Measurements from ENCODE around the gene MRPS24. TPM values are rescaled to one million over a fixed set of nuclear protein-coding genes. Genes with fewer than 3 reads are reported as not detected.

The MRPS24 gene
- total RNA-seq, 1 donor from 2014 or later, result 54.6 TPM

DNA sequence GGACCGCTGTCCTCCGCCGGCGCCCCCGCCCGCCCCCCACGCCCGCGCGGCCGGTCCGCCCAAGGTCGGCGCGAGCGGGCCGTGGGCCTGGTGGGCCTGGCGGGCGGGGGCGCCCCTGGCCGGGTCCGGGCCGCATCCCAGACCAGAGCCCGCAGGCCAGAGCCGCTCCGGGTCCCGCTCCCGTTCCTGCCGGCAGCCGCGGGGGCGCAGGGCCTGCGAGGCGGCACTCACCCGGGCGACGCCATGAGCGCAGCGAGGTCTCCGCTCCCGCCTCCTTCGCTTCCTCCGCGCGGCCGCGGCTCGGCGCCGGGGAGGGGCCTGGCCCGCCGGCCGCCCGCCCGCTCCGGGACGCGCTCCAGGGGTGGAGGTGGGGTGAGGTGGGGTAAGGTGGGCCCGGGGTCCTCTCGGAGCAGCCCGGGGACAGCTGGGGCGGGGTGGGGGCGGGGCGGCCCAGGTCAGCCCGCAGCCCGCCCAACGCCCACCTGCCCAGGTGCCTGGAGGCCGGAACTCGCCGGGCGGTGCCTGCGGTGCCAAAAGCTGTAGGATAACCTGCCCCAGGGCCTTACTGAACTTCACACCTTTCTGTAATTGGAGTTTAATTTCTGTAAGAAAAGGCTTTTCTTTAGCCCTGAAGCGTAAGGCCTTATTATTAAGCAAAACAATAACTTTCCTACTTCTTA is 37.2 kb upstream of the MRPS24 start, which contains the start of gene URGCP:
Gene URGCP, minus strand, starts transcription at position 266 of the 680 bp plus-strand sequence. Its CDS starts 21 bp downstream, at position 245.
- Mint-ChIP-seq H3K27me3 (ENCODE audit: insufficient read depth, low read depth) (no peaks in the 10 kb centered on the region), H3K27ac (peak within 1 kb of the TSS; percentile 99), H3K4me3 (peak within 1 kb of the TSS; percentile 98), H3K36me3 (no peaks in the 10 kb centered on the region), H3K9me3 (no peaks in the 10 kb centered on the region), H3K4me1 (peaks cover 8% of the 10 kb centered on the region)
- H3K9ac ChIP-seq, result no peak within 1 kb of the TSS
- H3K4me3 ChIP-seq, result peak within 1 kb of the TSS; percentile 76
- no peak within 1 kb of the TSS for H3K27ac ChIP-seq
- peaks cover 13% of the 10 kb centered on the region for H3F3A ChIP-seq (ENCODE audit: low read depth)
- peaks cover 8% of the 10 kb centered on the region for H4K20me1 ChIP-seq (ENCODE audit: low read depth)
- peak within 1 kb of the TSS; percentile 94 for H3K4me2 ChIP-seq
- DNase-seq (ENCODE audit: low spot score), result peak; percentile 79
- no peaks in the 10 kb centered on the region for H3K36me3 ChIP-seq
- H3K27me3 ChIP-seq, result peaks cover 29% of the 10 kb centered on the region
- peaks cover 7% of the 10 kb centered on the region for H3K4me1 ChIP-seq
- peak within 1 kb of the TSS; percentile 83 for H2AFZ ChIP-seq (replicated peaks)
- peaks cover 8% of the 10 kb centered on the region for H3K79me2 ChIP-seq (ENCODE audit: low read depth)
- peak; percentile 0 for TF ChIP-seq EZH2 (IDR thresholded peaks at IDR 0.05)
- TF ChIP-seq, protein P1, sequence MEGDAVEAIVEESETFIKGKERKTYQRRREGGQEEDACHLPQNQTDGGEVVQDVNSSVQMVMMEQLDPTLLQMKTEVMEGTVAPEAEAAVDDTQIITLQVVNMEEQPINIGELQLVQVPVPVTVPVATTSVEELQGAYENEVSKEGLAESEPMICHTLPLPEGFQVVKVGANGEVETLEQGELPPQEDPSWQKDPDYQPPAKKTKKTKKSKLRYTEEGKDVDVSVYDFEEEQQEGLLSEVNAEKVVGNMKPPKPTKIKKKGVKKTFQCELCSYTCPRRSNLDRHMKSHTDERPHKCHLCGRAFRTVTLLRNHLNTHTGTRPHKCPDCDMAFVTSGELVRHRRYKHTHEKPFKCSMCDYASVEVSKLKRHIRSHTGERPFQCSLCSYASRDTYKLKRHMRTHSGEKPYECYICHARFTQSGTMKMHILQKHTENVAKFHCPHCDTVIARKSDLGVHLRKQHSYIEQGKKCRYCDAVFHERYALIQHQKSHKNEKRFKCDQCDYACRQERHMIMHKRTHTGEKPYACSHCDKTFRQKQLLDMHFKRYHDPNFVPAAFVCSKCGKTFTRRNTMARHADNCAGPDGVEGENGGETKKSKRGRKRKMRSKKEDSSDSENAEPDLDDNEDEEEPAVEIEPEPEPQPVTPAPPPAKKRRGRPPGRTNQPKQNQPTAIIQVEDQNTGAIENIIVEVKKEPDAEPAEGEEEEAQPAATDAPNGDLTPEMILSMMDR (IDR thresholded peaks at IDR 0.05), result no peak
- TF ChIP-seq EZH2phosphoT487 (IDR thresholded peaks at IDR 0.05), result no peak
- no peaks in the 10 kb centered on the region for H3K9me3 ChIP-seq (ENCODE audit: low read depth)

DNA sequence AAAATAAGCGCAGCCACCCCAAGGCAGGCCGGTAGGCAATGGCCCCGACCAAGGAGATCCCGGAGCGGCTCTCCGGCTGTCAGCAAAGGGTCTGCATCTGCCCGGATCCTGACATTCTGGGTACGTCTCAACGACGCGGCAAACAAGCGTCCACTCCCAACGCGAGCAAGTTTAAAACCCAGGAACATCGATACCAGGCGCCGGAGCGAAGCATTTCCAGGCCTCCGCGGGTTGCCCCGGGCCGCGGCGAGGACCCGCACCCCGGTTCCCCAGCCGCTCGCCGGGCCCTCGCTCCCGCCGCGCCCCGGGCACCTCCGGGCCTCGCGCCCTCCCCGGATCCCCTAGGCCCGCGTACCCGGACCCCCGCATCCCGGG is 36.6 kb upstream of the MRPS24 start:
- peaks cover 29% of the 10 kb centered on the region for H3K27me3 ChIP-seq
- peak; percentile 53 for DNase-seq (ENCODE audit: low spot score)
- peaks cover 8% of the 10 kb centered on the region for H3K79me2 ChIP-seq (ENCODE audit: low read depth)
- Mint-ChIP-seq H3K4me1 (peaks cover 10% of the 10 kb centered on the region), H3K27me3 (ENCODE audit: insufficient read depth, low read depth) (no peaks in the 10 kb centered on the region), H3K27ac (peak overlapping the region; percentile 99), H3K36me3 (no peaks in the 10 kb centered on the region), H3K9me3 (no peaks in the 10 kb centered on the region), H3K4me3 (peak overlapping the region; percentile 98)
- peaks cover 13% of the 10 kb centered on the region for H3F3A ChIP-seq (ENCODE audit: low read depth)
- H3K4me1 ChIP-seq, result peaks cover 7% of the 10 kb centered on the region
- H3K27ac ChIP-seq, result no peak overlapping the region
- peak overlapping the region; percentile 94 for H3K4me2 ChIP-seq
- H2AFZ ChIP-seq (replicated peaks), result peak overlapping the region; percentile 83
- H4K20me1 ChIP-seq (ENCODE audit: low read depth), result peaks cover 8% of the 10 kb centered on the region
- no peak overlapping the region for H3K9ac ChIP-seq
- TF ChIP-seq, protein P1 (IDR thresholded peaks at IDR 0.05), result no peak
- TF ChIP-seq EZH2 (IDR thresholded peaks at IDR 0.05) (no peak), EZH2phosphoT487 (IDR thresholded peaks at IDR 0.05) (no peak)
- H3K4me3 ChIP-seq, result peak overlapping the region; percentile 76
- no peaks in the 10 kb centered on the region for H3K36me3 ChIP-seq
- H3K9me3 ChIP-seq (ENCODE audit: low read depth), result no peaks in the 10 kb centered on the region

DNA sequence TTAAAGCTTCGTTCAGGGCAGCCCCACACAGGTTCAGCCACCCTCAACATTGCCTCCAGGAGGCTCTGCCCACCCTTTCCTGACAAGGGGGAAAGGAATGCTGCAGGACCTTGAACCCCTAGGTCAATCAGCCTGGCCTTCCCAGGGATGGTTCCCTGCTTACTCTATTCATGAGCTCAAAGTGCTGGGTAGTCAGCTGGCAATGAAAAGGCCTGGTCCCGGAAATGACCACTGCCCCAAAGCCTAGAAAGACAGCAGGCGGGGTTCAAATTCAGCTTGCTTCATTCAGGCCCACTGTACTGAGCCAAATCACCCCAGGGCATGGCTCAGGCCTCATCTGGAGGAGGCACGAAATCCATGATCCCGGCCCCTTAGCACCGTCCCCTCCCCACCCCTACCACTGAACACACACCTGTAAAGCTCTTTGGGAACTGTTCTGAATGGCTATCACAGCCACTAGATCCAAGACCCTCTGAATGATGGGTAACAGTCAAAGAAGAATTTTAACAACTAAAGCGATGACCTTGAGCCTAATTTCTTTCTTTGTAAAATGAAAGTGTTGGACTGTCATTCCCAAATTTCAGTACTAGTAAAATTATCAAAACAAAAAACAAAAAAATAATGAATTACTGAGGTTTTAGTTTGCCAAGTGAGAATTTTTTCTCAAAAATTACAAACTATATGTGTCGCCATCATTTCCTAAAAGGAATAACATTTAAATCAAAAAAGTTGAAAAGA is 36.1 kb upstream of the MRPS24 start:
- Histone ChIP-seq H3F3A (ENCODE audit: low read depth) (peaks cover 13% of the 10 kb centered on the region), H3K36me3 (no peaks in the 10 kb centered on the region), H3K4me2 (peak overlapping the region; percentile 94), H3K9ac (no peak overlapping the region), H2AFZ (replicated peaks) (no peak overlapping the region), H3K9me3 (ENCODE audit: low read depth) (no peaks in the 10 kb centered on the region), H4K20me1 (ENCODE audit: low read depth) (peaks cover 8% of the 10 kb centered on the region), H3K27me3 (peaks cover 29% of the 10 kb centered on the region), H3K79me2 (ENCODE audit: low read depth) (peaks cover 8% of the 10 kb centered on the region), H3K4me3 (peak overlapping the region; percentile 76), H3K4me1 (peaks cover 7% of the 10 kb centered on the region), H3K27ac (no peak overlapping the region)
- TF ChIP-seq, protein P1 (IDR thresholded peaks at IDR 0.05), result no peak
- TF ChIP-seq EZH2phosphoT487 (IDR thresholded peaks at IDR 0.05) (no peak), EZH2 (IDR thresholded peaks at IDR 0.05) (no peak)
- Mint-ChIP-seq H3K4me3 (peak overlapping the region; percentile 98), H3K9me3 (no peaks in the 10 kb centered on the region), H3K36me3 (no peaks in the 10 kb centered on the region), H3K4me1 (peaks cover 10% of the 10 kb centered on the region), H3K27ac (peak overlapping the region; percentile 99), H3K27me3 (ENCODE audit: insufficient read depth, low read depth) (no peaks in the 10 kb centered on the region)
- DNase-seq (ENCODE audit: low spot score), result no peak

Data from neural progenitor cell (in vitro differentiated cells).